ENCODE results near the gene NHLRC4. TPM values are rescaled to one million over a fixed set of nuclear protein-coding genes. Genes with fewer than 3 reads are reported as not detected.

Gene NHLRC4
- total RNA-seq, 1 experiment from 2014 or later = 0.06 TPM

DNA sequence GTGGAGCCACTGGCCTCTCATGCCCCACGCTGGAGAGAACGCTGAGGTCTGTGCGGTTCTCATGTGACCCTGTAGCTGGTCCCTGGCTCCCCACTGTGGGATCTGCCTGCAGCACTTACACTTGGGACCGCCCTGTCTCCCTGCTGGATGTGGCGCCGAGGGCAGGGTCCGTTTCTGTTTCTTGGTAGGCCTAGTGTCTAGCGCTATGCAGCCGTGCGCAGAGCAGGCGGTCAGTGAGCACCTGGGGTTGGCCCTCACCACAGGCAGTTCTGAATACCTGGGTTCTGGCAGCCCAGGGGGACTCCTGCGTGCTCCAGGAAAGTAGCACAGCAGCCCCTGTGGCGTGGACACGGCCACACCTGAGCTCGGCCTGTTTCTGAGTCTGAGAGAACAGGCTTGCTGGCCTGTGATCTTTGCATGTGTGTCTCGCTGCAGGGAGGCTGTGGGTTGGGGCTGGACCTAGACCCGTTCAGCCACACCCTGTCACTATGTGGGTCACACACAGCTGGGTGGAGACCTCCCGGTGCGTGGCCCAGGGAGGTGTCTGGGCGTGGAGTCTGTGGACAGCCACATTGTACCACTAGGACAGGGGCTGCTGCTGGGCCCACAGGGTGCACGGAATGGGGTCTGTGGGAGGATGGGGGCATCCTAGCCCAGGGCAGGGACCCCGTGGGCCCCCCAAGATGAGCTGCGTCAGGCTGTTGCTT is 36.5 kb upstream of the NHLRC4 start:
- DNase-seq (ENCODE audit: low spot score) = no peak

DNA sequence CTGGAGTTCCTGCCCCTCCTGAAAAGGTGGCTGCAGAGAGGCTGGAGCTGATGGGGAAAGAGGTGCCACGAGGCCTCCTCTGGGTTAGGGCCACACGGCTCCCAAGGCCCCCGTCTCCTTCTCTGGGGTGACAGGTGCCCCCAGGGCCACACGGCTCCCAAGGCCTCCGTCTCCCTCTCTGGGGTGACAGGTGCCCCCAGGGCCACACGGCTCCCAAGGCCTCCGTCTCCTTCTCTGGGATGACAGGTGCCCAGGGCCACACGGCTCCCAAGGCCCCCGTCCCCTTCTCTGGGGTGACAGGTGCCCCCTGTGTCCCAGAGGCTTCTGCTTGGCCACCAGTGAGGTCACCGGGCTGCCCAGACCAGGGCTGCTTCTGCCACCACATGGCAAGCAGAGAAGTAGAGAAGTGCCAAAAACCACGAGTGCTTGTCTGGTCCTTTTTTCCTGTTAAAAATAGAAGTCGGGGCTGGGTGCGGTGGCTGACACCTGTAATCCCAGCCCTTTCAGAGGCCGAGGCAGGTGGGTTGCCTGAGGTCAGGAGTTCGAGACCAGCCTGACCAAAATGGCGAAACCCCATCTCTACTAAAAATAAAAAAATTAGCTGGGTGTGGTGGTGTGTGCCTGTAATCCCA is 35.2 kb upstream of the NHLRC4 start:
- no peak for DNase-seq (ENCODE audit: low spot score)

GRCh38 chr16:533391-534123 is 33.2 kb upstream of the NHLRC4 start:
- no peak for DNase-seq (ENCODE audit: low spot score)

- DNase-seq (ENCODE audit: low spot score) = no peak
Observed at GRCh38 chr16:534135-534534, 32.7 kb upstream of the NHLRC4 start.

GRCh38 chr16:534856-535445 is 31.9 kb upstream of the NHLRC4 start:
- DNase-seq (ENCODE audit: low spot score) = no peak

DNA sequence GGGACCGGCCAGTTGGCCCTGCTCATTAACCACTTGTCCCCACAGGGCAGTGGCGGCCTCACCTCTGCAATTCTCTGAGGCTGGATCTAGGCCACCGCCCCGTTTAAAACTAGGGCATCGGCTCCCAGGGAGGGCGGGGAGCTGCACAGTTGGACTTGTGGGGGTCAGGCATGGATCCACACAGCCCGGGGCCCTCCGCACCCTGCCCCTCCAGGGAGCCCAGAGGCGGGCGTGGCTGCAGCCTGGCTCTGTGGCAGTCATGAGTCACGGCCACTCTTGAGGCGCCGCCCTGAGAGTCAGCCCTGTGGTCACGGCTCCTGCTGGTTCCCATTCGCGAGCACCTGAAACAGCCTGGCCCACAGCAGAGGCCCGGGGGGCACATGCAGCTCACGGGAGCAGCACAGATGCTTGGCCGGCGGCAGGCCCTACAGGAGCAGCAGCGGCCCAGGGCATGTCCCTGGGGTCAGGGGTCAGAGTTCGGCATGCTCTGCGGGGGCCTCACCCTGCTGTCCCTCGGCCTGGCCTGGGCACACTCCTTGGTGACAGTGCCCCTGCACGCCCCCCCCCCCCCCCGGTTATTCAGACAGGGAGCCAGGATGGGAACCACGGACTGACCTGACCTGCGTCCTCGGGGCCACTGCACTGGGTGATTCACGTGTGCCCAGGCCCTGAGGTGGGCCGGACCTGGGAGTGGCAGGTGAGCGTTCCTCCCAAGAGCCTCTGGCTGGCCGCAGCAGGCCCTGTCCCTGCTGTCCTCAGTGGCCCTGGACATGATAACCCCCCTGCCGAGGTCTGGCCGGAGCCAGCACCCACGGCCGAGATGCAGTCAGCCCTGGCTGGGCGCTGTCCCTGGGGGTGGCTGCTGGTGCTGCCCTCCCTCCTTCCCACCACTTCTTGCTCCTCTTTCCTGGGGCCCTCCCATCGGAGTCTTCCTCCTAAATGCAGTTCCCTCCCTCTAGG is 31.1 kb upstream of the NHLRC4 start:
- DNase-seq (ENCODE audit: low spot score) = peak; percentile 60

DNA sequence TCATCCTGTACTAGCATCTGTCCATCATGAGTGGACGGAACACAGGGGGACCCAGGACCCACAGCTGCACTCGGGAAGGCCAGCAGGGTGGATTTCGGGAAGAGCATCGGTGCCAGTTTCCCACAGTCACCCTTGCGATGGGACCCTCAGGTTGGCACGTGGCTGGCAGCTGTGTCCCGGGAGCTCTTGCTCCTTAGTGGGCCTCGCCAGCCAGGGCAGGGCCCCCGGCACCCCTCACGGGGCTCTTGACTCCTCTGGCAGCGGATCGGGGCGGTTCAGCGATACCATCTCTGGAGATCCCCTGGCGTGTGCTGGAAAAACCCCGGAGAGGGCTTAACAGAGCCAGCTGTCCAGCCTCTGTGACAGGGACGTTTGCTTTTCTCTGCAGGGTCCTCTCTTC is 30.1 kb upstream of the NHLRC4 start:
- DNase-seq (ENCODE audit: low spot score) = no peak

GRCh38 chr16:537415-538335 is 29.1 kb upstream of the NHLRC4 start:
- DNase-seq (ENCODE audit: low spot score) = no peak

DNA sequence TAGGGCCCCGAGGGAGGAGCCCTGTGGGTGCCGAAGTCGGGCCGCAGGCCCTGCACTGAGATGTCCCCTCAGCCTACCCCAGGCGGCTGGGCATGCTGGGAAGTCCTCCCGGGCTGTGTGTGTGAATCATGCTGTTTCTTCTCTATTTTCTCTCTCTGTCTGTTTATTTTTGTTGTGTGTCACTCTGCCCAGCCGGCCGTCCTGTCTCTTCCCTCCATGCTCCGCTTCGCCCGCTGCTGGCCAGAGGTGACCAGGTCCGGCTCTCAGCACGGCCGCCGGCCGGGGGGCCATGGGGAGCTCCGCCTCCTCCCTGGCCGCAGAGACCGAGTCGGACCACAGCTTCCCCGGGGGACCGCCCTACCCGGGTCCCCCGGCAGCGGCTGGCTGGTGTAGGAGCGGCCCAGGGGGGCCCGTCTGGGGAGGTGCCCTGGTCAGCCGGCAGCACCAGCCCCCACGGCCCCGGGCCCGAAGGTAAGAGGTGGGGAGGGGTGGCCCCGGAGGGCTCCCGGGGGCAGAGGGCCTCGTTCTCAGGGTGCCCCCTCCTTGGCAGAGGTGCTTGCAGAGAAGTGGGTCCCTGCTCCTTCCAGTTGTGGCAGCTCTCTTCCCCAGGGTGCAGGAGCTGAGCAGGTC is 26.8 kb upstream of the NHLRC4 start:
- no peak for DNase-seq (ENCODE audit: low spot score)

- DNase-seq (ENCODE audit: low spot score) = no peak
Observed at GRCh38 chr16:540645-541340, 26.0 kb upstream of the NHLRC4 start.

DNA sequence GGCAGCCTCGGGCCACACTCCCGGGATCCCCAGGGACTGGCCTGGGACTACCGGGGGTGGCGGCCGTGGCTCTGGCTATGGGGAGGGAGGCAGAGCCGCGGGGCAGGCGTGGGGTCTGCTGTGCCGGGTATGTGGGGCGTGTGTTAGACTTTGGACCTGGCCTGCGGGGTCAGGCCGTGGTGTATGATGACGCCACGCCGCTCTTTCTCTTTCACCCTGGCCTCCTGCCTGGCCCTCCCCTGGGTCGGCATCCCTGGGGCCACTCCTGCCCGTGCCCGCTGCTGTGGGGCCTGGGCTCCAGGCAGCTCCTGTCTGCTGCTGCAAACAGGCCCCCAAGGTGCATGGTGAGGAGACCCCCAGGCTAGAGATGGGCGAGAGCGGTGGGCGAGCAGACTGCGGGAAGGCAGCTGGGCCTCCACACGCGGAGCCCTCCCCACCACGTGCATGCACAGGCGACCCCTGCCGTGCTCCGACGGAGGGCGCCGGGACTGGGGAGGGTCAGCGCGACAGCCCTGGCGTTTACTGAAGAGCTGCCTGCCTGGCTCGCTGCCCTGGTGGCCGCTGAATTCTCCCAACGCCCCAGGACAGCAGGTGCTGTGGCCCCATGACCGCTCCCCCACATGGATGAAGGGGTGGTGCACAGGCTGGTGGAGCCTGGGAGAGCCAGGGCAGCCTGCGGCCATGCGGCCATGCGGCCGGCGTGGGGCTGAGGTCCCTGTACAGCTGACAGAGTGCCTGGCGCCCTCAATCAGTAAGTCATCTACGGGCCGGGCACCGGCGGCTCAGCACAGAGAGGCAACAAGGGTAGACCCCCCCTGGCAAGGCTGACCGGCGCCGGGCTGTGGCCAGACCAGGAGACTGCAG is 23.3 kb upstream of the NHLRC4 start:
- DNase-seq (ENCODE audit: low spot score) = no peak

DNA sequence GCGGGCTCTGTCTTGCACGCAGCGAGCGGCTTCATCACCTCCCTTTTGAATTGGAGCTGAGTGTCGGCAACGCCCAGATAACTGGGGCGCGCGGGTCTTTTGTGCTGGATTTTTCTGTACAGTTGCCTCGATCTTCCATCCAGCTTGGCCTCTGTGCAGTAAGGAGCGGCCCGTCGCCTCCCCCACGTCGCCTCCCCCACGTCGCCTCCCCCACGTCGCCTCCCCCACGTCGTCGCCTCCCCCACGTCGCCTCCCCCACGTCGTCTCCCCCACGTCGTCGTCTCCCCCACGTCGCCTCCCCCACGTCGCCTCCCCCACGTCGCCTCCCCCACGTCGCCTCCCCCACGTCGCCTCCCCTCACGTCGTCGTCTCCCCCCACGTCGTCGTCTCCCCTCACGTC is 22.3 kb upstream of the NHLRC4 start:
- no peak for DNase-seq (ENCODE audit: low spot score)

GRCh38 chr16:546909-547770 is 19.7 kb upstream of the NHLRC4 start:
- no peak for DNase-seq (ENCODE audit: low spot score)

DNA sequence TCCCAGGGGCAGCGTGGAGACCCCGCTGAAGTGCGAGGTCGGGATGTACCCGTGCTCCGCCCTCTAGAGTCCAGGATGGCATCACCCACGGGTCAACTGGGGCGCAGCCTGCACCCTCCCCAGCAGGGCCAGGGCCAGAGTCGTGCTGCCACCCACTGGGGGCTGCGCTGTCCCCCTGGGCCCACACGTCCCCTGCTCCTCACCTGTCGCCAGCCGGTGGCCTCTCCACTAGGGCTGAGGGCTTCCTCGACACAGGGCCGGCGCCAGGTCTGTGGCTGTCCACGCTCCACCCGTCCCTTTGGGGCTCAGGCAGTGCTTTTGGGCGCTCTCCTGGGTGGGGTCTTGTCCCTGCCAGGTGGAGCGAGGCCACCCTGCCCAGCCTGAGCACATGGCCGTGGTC is 18.2 kb upstream of the NHLRC4 start:
- DNase-seq (ENCODE audit: low spot score) = no peak

DNA sequence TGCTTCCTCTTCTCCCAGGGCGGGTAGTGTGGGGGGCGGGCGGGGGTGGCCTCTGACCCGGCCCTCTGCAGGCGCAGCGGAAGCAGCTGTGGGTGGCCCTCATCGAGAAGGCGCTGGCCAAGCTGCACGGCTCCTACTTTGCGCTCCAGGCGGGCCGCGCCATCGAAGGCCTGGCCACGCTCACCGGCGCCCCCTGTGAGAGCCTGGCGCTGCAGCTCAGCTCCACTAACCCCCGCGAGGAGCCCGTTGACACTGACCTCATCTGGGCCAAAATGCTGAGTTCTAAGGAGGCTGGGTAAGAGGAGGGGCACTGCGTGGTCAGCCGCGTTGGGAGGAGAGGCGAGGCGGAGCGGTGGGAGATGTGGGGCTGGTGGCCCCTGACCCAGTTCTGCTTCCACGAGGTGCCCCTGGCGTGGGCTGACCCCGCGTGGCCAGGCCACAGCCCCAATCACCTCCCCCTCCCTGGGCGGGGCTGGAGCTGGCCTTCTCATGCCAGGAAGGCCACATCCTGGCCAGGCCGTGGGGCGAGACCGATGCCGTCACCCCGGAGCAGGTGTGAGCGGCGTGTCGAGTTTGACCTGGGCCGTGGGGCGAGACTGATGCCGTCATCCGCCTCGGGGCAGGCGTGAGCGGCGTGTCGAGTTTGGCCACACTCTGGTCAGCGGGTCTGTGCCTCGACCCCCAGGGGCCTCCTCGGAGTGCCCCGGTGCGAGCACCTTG is 17.1 kb upstream of the NHLRC4 start:
- no peak for DNase-seq (ENCODE audit: low spot score)

DNA sequence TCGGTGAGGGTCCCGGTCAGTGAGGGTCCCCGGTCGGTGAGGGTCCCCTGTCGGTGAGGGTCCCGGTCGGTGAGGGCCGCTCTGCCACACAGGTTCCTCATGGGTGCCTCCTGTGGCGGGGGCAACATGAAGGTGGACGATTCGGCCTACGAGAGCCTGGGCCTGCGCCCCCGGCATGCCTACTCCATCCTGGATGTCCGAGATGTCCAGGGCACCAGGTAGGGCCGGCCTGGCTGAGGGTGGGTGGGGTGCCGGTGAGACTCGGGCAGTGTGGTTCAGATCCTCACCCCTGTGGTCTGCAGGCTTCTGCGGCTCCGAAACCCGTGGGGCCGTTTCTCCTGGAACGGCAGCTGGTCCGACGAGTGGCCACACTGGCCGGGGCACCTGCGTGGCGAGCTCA is 15.6 kb upstream of the NHLRC4 start:
- DNase-seq (ENCODE audit: low spot score) = no peak

DNA sequence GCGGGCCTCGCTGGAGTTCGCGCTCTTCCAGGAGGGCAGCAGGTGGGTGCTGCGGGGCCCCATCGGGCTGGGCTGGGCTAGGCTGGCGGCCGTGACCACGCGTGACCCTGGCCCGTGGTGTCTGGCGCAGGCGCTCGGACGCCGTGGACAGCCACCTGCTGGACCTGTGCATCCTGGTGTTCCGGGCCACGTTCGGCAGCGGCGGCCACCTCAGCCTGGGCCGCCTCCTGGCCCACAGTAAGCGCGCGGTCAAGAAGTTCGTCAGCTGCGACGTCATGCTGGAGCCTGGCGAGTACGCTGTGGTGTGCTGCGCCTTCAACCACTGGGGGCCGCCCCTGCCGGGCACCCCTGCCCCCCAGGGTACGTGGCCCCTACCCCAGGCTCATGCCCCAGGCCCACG is 14.6 kb upstream of the NHLRC4 start:
- DNase-seq (ENCODE audit: low spot score) = no peak

All from H4 (cell line).